Gastroesophageal sphincter (tissue), 4 donors: ENCODE results near the gene FRAT2. TPM values are rescaled to one million over a fixed set of nuclear protein-coding genes. Genes with fewer than 3 reads are reported as not detected.

Experiments
- ATAC-seq: fragments of 150-250 bp; one replicate; pipeline ENCODE4 v1.9.1; 2016; ENCODE audit warnings: mild to moderate bottlenecking, moderate library complexity
- H3K27ac ChIP-seq, 4 donors: fragments of 200-600 bp; sonication (generic) in 3 of 4; 1 replicate in 3 of 4; 2 replicates in 1 of 4; pipeline ENCODE4 v1.5.1; 2016 to 2019
- H3K27me3 ChIP-seq: fragments of 200-600 bp; sonication (generic); one replicate; pipeline ENCODE4 v1.5.1; 2019
- H3K36me3 ChIP-seq, 2 donors: fragments of 200-600 bp; sonication (generic); one replicate each; pipeline ENCODE4 v1.5.1; 2019; ENCODE audit warnings: control low read depth in 1 of 2
- H3K4me1 ChIP-seq, 3 donors: fragments of 200-600 bp; sonication (generic); 1 replicate in 2 of 3; 2 replicates in 1 of 3; pipeline ENCODE4 v1.5.1; 2016 to 2019; ENCODE audit warnings: control low read depth in 2 of 3
- H3K4me3 ChIP-seq, 2 donors: fragments of 200-600 bp; sonication (generic); one replicate each; pipeline ENCODE4 v1.5.1; 2019; ENCODE audit warnings: mild to moderate bottlenecking in 1 of 2, moderate library complexity in 1 of 2
- H3K9me3 ChIP-seq, 3 donors: fragments of 200-600 bp; sonication (generic); one replicate each; pipeline ENCODE4 v1.5.1; 2017 to 2019; ENCODE audit warnings: control low read depth in 2 of 3
- CTCF ChIP-seq, 4 experiments: fragments of 200-600 bp in 2 of 4; fragments of 450-650 bp in 2 of 4; sonication (generic) in 1 of 4; IDR thresholded peaks; one replicate each; pipeline ENCODE4 v1.5.1; 2017 to 2019; ENCODE audit warnings: antibody characterized with exemption in 4 of 4, mild to moderate bottlenecking in 2 of 4, moderate library complexity in 2 of 4
- EP300 ChIP-seq: sonication (generic); formaldehyde crosslinking; IDR thresholded peaks from one replicate; pipeline ENCODE4 v1.6.1; 2017; ENCODE audit warnings: antibody characterized with exemption, mild to moderate bottlenecking
- POLR2A ChIP-seq, 2 donors: fragments of 450-650 bp; IDR thresholded peaks; one replicate each; pipeline ENCODE4 v1.6.1; 2017; ENCODE audit warnings: antibody characterized with exemption in 2 of 2, mild to moderate bottlenecking in 2 of 2, moderate library complexity in 1 of 2
- POLR2AphosphoS5 ChIP-seq: sonication (generic); formaldehyde crosslinking; IDR thresholded peaks from one replicate; pipeline ENCODE4 v1.6.1; 2017; ENCODE audit warnings: antibody characterized with exemption
- WGBS, 2 donors: methylation state at CpG; one replicate each; pipeline ENCODE4 v1.1.5; 2018; ENCODE audit warnings: low coverage in 1 of 2; 5-methylcytosine and 5-hydroxymethylcytosine counted together
- total RNA-seq, 4 donors: library from RNA; depleted of rRNA; stranded (reverse); fragments of >200 nt; gene quantifications; one replicate each; pipeline ENCODE4 v1.1.0, GENCODE V29; 2016

The FRAT2 gene
- 10 to 100 TPM; 10.8 to 20.9 (median 12.5) TPM for total RNA-seq

GRCh38 chr10:97334370-97335175 lies at the start of gene FRAT2:
Gene FRAT2, minus strand, starts transcription at chr10:97334729. Its CDS starts 157 bp downstream, at chr10:97334572.
- ATAC-seq = peak; percentile 97
- H3K4me1 ChIP-seq = peaks cover 0 to 73% (median 28%) of the 10 kb centered on the region in 3 donors
- peak within 1 kb of the TSS; percentile 63 to 89 for H3K4me3 ChIP-seq
- H3K9me3 ChIP-seq = no peaks in the 10 kb centered on the region
- peaks cover 0 to 1% of the 10 kb centered on the region in 2 donors for H3K36me3 ChIP-seq
- TF ChIP-seq POLR2A (IDR thresholded peaks at IDR 0.05) (peak; percentile 79 to 85), EP300 (peak; percentile 52), CTCF (IDR thresholded peaks at IDR 0.05) (peak in 2 of 4 experiments; percentile 8 to 20), POLR2AphosphoS5 (peak; percentile 80)
- peak within 1 kb of the TSS; percentile 79 to 97 (median 96) for H3K27ac ChIP-seq
- H3K27me3 ChIP-seq = no peaks in the 10 kb centered on the region
- WGBS, 2 donors = 0% methylated on average over 2 to 8 of the region's 103 CpGs

- TF ChIP-seq EP300 = no peak
- no peak for TF ChIP-seq POLR2A (IDR thresholded peaks at IDR 0.05)
- no peak for TF ChIP-seq POLR2AphosphoS5
- TF ChIP-seq CTCF (IDR thresholded peaks at IDR 0.05) = no peak
- no peak overlapping the region for H3K4me3 ChIP-seq
- no CpG with 5 or more reads among the region's 5 CpGs for WGBS, 2 donors
- H3K27ac ChIP-seq = no peak overlapping the region
- no peaks in the 10 kb centered on the region for H3K27me3 ChIP-seq
- H3K36me3 ChIP-seq = peaks cover 0 to 100% of the 10 kb centered on the region in 2 donors
- ATAC-seq = no peak
- H3K9me3 ChIP-seq = no peaks in the 10 kb centered on the region
- H3K4me1 ChIP-seq = no peaks in the 10 kb centered on the region
These were observed 49.6 kb upstream of the FRAT2 start for GRCh38 chr10:97384156-97384555.

- Histone ChIP-seq H3K4me3 (no peak overlapping the region), H3K4me1 (no peaks in the 10 kb centered on the region), H3K27me3 (no peaks in the 10 kb centered on the region), H3K27ac (no peak overlapping the region), H3K36me3 (peaks cover 0 to 100% of the 10 kb centered on the region in 2 donors), H3K9me3 (no peaks in the 10 kb centered on the region)
- ATAC-seq = no peak
- 90 to 96% methylated on average over 5 to 7 of the region's 7 CpGs for WGBS, 2 donors
- TF ChIP-seq POLR2A (IDR thresholded peaks at IDR 0.05) = no peak
- TF ChIP-seq EP300 = no peak
- no peak for TF ChIP-seq POLR2AphosphoS5
- TF ChIP-seq CTCF (IDR thresholded peaks at IDR 0.05) = no peak
These were observed 48.6 kb upstream of the FRAT2 start for GRCh38 chr10:97383159-97383558.

GRCh38 chr10:97381626-97382025 lies 47.1 kb upstream of the FRAT2 start:
- no peak for TF ChIP-seq EP300
- TF ChIP-seq CTCF (IDR thresholded peaks at IDR 0.05) = no peak
- no peak for TF ChIP-seq POLR2A (IDR thresholded peaks at IDR 0.05)
- no peak for TF ChIP-seq POLR2AphosphoS5
- Histone ChIP-seq H3K4me3 (no peak overlapping the region), H3K27me3 (no peaks in the 10 kb centered on the region), H3K36me3 (peaks cover 0 to 100% of the 10 kb centered on the region in 2 donors), H3K27ac (no peak overlapping the region), H3K4me1 (no peaks in the 10 kb centered on the region), H3K9me3 (no peaks in the 10 kb centered on the region)
- 71 to 100% methylated on average over 1 of the region's 8 CpGs for WGBS, 2 donors
- ATAC-seq = no peak

- Histone ChIP-seq H3K27ac (no peak overlapping the region), H3K4me1 (no peaks in the 10 kb centered on the region), H3K27me3 (no peaks in the 10 kb centered on the region), H3K9me3 (no peaks in the 10 kb centered on the region), H3K36me3 (peaks cover 0 to 100% of the 10 kb centered on the region in 2 donors), H3K4me3 (no peak overlapping the region)
- TF ChIP-seq POLR2AphosphoS5 = no peak
- TF ChIP-seq CTCF (IDR thresholded peaks at IDR 0.05) = no peak
- no peak for TF ChIP-seq POLR2A (IDR thresholded peaks at IDR 0.05)
- no peak for TF ChIP-seq EP300
- WGBS, 2 donors = 76% methylated on average over 2 of the region's 8 CpGs; no CpG with 5 or more reads in 1 of the 2 donors
- ATAC-seq = no peak
These were observed 46.0 kb upstream of the FRAT2 start for GRCh38 chr10:97380516-97380915.
